GM18499 (cell line): ENCODE measurements around the gene GRK3.
"Not testable (repeated sequence)": the region's sequence is repeated elsewhere in the genome, so short reads cannot be mapped to it uniquely, and the experiment has no call there.

Experiments
- ATAC-seq: cut with Tn5 transposase; IDR thresholded peaks from one replicate; pipeline ENCODE4 v1.9.1; 2021; ENCODE audit warnings: moderate number of reproducible peaks; ENCODE audit not compliant: insufficient read depth, unreplicated experiment

The GRK3 gene

GRCh38 chr22:25623310-25623734 lies 58.8 kb downstream of the GRK3 start:
- no peak for ATAC-seq

DNA sequence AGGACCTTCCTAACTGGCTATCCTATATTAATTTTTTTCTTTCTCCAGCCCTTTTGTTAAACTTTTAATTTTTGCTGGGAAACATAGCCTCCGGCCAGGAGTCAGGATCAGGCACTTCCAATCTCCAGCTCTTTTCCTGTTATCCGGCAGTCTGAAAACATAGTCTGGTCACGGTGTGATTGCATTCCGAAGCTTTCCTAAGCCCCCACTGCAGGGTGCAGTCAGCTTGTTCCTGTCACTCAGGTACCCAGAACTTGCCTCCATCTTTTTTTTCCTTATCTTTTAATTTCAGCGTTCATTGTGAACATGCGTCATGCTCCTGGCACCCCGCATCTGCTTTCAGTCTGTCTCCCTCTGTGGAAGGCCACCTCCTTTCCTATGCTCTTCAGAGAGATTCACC lies 59.4 kb downstream of the GRK3 start:
- no peak for ATAC-seq

- ATAC-seq = no peak
Observed at GRCh38 chr22:25624476-25624875, 60.0 kb downstream of the GRK3 start.

DNA sequence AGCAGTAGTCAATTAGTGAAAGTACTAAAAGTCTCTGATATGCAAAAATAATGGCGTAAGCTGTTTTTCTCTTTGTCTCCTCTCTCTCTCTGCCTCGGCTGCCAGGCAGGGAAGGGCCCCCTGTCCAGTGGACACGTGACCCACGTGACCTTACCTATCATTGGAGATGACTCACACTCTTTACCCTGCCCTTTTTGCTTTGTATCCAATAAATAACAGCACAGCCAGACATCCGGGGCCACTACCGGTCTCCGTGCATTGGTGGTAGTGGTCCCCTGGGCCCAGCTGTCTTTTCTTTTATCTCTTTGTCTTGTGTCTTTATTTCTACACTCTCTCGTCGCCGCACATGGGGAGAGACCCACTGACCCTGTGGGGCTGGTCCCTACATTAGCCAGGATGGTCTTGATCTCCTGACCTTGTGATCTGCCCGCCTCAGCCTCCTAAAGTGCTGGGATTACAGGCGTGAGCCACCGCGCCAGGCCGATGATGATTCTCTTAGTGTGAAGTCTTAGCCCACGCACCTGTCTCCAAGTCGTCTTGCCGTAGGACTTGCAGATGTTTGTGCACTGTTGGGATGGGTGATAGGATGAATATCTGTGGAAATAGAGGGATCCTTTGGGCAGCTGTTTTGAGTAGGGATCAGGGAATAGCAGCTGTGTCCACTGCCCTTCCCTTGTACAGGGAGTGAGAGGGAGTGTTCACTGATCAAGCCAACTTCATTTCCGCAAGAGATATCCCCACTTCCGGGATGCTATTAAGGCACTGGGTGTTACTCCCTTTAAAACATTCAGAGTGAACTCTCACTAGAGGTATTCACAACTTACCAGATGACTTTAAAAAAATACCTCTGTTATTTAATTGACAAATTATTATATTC lies 61.5 kb downstream of the GRK3 start:
- not testable (repeated sequence) for ATAC-seq

GRCh38 chr22:25626624-25626990 lies 62.1 kb downstream of the GRK3 start:
- no peak for ATAC-seq

- no peak for ATAC-seq
Observed at GRCh38 chr22:25627271-25627852, 62.9 kb downstream of the GRK3 start.

GRCh38 chr22:25628494-25628893 lies 64.0 kb downstream of the GRK3 start:
- no peak for ATAC-seq

DNA sequence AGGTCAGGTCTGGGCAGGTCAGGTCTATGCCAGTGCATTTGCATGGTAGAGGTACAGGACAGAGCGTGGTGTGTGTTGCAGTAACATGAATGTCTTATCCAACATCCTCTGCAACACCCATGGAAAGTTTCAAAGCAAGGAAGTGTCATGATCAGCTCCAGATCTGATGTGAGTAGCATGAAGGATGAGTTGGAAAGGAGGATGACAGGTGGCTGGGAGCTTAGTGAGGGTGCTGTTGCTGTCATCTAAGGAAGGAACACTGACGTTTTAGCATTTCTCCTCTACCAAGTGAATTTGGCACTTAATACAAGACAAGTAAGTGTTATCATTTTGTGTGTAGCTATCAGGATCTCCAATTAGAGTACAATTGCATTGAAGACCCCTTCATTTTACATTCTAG lies 65.1 kb downstream of the GRK3 start:
- no peak for ATAC-seq

DNA sequence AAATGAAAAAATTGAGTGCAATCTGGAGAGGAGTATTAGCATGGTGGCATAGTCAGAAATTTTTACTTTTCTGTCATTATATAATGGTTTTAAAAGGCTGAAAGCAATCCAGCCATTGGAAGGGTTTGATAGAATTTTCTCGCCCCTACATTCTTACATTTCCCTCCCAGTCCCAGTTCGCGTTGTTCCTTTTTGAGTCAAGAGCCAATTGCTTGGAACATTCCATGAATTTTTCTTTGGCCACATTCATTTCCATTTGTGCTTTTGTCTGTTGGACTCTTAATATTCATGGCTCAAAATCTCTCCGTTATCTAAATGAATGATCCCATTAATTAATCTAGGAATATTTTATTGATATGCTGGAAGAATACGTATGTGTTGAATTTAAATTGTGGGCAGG lies 66.0 kb downstream of the GRK3 start:
- no peak for ATAC-seq

DNA sequence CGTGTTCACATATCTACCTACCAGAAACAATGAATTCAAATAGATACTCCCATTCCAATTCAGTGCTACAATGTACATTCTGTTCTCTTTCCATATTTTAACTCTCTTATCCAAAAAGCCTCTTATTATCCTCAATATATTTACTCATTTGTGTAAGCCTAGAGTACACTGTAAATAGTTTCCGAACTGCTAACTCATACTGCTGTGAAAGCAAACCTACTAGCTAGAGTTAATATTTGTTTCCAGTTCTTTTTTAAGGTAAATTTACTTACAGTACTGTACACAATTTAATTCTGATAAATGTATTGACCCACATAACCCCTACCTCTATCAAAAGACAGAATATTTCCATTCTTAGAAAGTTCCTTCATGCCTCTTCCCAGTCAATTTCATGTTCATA lies 71.8 kb downstream of the GRK3 start:
- no peak for ATAC-seq

- no peak for ATAC-seq
Observed at GRCh38 chr22:25637032-25637431, 72.6 kb downstream of the GRK3 start.

DNA sequence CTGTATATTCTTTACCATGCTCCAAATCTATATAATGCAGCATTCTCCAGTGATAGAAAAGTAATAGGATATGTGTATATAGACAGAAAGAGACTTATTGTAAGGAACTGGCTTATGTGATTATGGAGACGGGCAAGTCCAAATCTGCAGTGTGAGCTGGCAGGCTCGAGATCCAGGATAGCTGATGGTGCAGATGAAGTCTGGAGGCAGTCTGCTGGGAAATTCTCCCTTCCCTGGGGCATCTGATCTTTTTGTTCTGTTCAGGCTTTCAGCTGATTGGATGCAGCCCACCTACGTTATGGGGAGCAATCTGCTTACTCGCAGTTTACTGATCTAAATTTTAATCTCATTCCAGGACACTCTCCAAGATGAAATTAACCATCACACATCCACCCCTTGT lies 73.2 kb downstream of the GRK3 start:
- no peak for ATAC-seq

- no peak for ATAC-seq
Observed at GRCh38 chr22:25638638-25639037, 74.2 kb downstream of the GRK3 start.

DNA sequence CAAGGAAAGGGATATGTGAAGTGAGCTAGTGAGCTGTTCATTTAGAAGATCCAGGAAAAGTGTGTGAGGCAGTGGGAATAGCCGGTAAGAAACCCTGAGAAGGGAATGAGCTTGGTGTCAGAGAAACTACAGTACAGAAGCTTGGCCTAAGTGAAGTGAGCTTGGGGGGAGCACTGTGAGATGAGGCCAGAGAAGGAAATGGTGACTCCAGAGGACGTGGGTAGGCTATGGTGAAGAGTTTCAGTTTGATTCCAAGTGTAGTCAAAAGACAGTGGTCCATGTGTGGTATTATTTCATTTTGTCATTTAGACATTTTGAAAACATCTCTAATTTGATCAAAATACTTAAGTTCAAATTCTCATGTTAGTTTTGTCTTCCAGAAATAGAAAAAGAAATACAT lies 77.2 kb downstream of the GRK3 start:
- no peak for ATAC-seq

DNA sequence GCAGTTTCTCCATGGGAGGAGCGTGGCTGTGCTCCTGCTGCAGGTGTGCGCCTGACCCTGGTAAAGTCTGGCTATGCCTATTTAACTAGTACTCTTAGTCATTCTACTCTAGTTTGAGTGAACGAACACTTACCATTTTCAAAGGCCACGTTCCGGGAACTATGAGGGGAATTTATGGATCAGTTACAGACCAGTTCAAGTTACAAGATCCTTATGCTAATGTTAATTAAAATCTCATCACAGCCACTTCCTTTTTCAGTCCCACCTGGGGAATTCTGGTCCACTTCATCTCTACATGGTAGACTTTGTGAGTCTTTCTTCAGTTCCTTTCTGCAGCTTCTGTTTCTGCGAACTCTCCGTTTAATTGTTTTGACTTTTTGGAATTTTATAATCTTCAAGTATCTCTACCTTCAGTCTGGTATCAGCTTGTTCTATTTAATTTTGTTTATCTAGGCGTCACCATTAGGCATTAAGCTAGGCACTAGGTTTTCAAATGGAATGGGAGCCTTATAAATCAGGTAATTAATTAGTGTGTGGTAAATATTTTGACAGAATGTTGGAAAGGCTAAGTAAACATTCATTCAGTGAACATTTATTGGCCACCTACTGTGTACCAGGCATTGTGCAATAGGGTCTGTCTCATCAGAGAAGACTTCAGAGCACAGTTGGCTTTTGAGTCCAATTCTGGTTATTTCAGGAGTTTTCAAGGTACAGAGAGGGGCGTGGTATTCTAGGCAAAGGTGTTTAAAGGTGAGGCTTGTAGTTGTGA lies 78.9 kb downstream of the GRK3 start:
- no peak for ATAC-seq

- no peak for ATAC-seq
Observed at GRCh38 chr22:25644122-25644521, 79.6 kb downstream of the GRK3 start.

DNA sequence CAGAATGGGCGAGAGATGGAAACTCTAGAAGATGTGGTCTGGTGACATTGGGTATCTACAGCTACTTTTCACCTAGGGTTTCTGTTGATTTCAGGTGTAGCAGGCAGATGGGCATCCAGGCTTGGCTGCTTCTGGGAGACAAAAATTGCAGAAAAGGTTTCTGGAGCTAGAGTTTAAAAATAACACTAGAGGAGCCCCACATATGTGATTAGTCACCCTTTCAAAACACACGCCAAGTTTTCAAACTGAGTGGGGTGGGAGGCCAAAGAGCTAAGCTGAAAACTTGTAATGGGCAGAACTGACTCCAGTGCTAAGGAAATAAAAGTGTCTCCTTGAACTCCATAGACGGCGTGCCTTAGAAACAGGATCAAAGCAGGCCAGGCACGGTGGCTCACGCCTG lies 80.8 kb downstream of the GRK3 start:
- ATAC-seq = no peak

- ATAC-seq = no peak
Observed at GRCh38 chr22:25645964-25646363, 81.5 kb downstream of the GRK3 start.

GRCh38 chr22:25650833-25651232 lies 86.4 kb downstream of the GRK3 start:
- ATAC-seq = no peak

DNA sequence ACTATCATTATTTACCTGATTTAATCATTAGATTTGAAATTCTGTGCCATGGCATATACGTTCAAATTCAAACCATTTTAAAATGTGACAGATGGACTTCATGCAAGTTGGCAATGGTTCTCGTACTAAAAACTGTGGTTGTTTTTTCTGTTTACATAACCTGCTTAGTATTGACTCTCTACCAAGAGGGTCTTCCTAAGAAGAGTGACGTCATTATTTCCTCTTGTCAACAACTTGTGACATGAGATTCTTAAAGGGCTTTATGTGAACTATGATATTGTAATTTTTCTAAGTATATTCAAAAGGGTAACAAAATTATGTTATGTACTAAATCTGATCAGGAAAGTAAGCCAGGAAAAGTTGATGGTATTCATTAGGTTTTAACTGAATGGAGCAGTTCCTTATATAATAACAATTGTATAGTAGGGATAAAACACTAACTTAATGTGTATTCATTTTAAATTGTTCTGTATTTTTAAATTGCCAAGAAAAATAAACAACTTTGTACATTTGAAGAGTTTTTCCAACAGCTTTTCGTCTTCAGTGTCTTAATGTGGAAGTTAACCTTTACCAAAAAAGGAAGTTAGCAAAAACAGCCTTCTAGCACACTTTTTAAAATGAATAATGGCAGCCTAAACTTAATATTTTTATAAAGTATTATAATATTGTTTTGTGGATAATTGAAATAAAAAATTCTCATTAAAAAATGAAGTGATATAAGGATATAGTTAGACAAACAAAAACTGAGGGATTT lies 87.0 kb downstream of the GRK3 start:
- no peak for ATAC-seq

DNA sequence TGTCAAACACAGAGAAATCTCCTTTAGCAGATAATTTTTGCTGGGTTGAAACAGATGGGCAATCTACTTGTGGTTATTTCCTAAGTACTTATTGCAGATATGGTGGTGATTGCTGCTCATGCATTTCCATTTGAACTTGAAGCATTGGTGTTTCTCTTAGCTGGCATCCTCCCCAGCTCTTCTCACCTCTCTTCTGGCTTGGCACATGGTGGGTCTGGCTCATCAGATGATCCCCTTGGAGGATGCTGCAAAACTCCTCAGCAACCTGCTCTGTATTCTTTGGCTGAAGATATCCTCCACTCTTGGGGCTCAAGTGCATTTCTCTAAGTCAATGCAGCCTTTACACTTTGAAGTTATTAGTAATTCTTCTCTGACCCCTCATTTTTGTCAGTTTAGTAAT lies 90.2 kb downstream of the GRK3 start:
- no peak for ATAC-seq
